ENCODE measurements around the gene NDUFAF4. TPM values are rescaled to one million over a fixed set of nuclear protein-coding genes. Genes with fewer than 3 reads are reported as not detected.
"Not testable (repeated sequence)": the region's sequence is repeated elsewhere in the genome, so short reads cannot be mapped to it uniquely, and the experiment has no call there.

NDUFAF4 gene
- total RNA-seq, 1 donor from 2014 or later: 20.8 TPM

DNA sequence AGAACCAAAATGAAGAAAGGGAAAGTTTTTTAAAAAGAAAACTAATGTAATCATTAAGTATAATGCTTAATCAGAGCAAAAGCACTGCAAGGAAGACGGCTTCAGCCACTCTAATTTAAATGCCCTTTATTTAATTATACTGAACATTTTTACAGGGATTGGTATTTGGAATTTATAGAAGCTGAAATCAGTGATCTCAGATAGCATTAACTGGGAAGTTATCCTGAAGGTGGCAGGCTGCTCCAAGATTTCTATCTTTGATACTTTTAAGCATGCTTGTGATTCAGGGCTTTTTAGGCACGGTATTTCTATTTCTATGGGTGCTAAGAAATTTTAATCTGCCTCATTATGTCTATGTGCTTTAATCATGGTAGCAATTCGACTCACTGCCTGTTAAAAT lies 1.3 kb upstream of the NDUFAF4 start:
- TF ChIP-seq CTCF (IDR thresholded peaks at IDR 0.05): peak; percentile 41
- Histone ChIP-seq H3K4me1 (peaks cover 18% of the 10 kb centered on the region), H3K27me3 (no peaks in the 10 kb centered on the region), H3K36me3 (peaks cover 25% of the 10 kb centered on the region), H3K9me3 (no peaks in the 10 kb centered on the region), H3K4me3 (peak overlapping the region; percentile 93), H3K27ac (peak overlapping the region; percentile 81)
- no peak for ATAC-seq
- DNase-seq: no peak
- intact Hi-C loops (cut with DNase I): no loop called here

GRCh38 chr6:96898241-96898851 lies 655 bp upstream of the NDUFAF4 start:
- peak overlapping the region; percentile 81 for H3K27ac ChIP-seq
- peaks cover 18% of the 10 kb centered on the region for H3K4me1 ChIP-seq
- peak overlapping the region; percentile 93 for H3K4me3 ChIP-seq
- intact Hi-C loops (cut with DNase I): no loop called here
- H3K36me3 ChIP-seq: peaks cover 31% of the 10 kb centered on the region
- ATAC-seq (no peak), DNase-seq (no peak)
- TF ChIP-seq CTCF (IDR thresholded peaks at IDR 0.05): no peak
- no peaks in the 10 kb centered on the region for H3K27me3 ChIP-seq
- no peaks in the 10 kb centered on the region for H3K9me3 ChIP-seq

DNA sequence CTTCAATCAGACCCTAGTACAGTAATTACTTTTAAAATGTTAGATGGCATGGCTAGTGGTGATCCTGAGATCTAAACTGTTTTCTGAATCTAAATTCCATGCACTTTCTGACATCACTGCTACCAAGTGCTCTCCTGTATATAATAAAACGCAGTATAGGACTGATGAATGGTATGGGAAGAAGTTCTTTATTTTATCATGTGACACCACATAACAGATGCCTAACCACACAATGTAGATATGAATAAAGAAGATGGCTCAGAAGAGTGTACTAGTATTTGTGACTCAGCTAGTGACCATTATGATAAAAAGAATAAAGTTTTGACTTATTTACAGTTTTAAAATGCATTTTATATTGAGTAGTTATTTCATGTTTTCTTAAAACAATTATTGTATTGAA lies 8.5 kb downstream of the NDUFAF4 start:
- Histone ChIP-seq H3K9me3 (no peaks in the 10 kb centered on the region), H3K4me3 (no peak overlapping the region), H3K4me1 (no peaks in the 10 kb centered on the region), H3K27me3 (no peaks in the 10 kb centered on the region), H3K36me3 (peaks cover 47% of the 10 kb centered on the region), H3K27ac (no peak overlapping the region)
- no peak for ATAC-seq
- no peak for TF ChIP-seq CTCF (IDR thresholded peaks at IDR 0.05)
- no peak for DNase-seq
- intact Hi-C loops (cut with DNase I): no loop called here

- ATAC-seq (no peak), DNase-seq (no peak)
- intact Hi-C loops (cut with DNase I): no loop called here
- no peaks in the 10 kb centered on the region for H3K4me1 ChIP-seq
- no peak for TF ChIP-seq CTCF (IDR thresholded peaks at IDR 0.05)
- H3K27me3 ChIP-seq: no peaks in the 10 kb centered on the region
- H3K27ac ChIP-seq: no peak overlapping the region
- H3K36me3 ChIP-seq: peaks cover 43% of the 10 kb centered on the region
- H3K9me3 ChIP-seq: no peaks in the 10 kb centered on the region
- no peak overlapping the region for H3K4me3 ChIP-seq
Observed at GRCh38 chr6:96888745-96889144, 8.9 kb downstream of the NDUFAF4 start.

- H3K4me1 ChIP-seq: no peaks in the 10 kb centered on the region
- ATAC-seq: no peak
- no peak overlapping the region for H3K4me3 ChIP-seq
- intact Hi-C loops (cut with DNase I): no loop called here
- no peak for DNase-seq
- no peaks in the 10 kb centered on the region for H3K27me3 ChIP-seq
- H3K9me3 ChIP-seq: no peaks in the 10 kb centered on the region
- no peak overlapping the region for H3K27ac ChIP-seq
- TF ChIP-seq CTCF (IDR thresholded peaks at IDR 0.05): no peak
- H3K36me3 ChIP-seq: peaks cover 21% of the 10 kb centered on the region
Observed at GRCh38 chr6:96886519-96886918, 11.2 kb downstream of the NDUFAF4 start.

- H3K9me3 ChIP-seq; H3K4me3 ChIP-seq; H3K4me1 ChIP-seq; DNase-seq; H3K27ac ChIP-seq; intact Hi-C loops (cut with DNase I); H3K27me3 ChIP-seq; H3K36me3 ChIP-seq: not testable (repeated sequence)
- peak; percentile 29 for ATAC-seq
Observed at GRCh38 chr6:96885187-96885631, 12.5 kb downstream of the NDUFAF4 start.
